IPS-15b (cell line): ENCODE results near the gene TNFRSF11A.

Source experiments
- H3K27me3 ChIP-seq: one replicate; pipeline ENCODE4 v1.6.1; 2013; ENCODE audit warnings: low read length; ENCODE audit not compliant: control insufficient read depth, insufficient read depth
- H3K36me3 ChIP-seq: one replicate; pipeline ENCODE4 v1.6.1; 2013; ENCODE audit warnings: low read length; ENCODE audit not compliant: control insufficient read depth, insufficient read depth
- H3K4me1 ChIP-seq: one replicate; pipeline ENCODE4 v1.6.1; 2013; ENCODE audit warnings: mild to moderate bottlenecking, low read length; ENCODE audit not compliant: control insufficient read depth, insufficient read depth
- H3K4me3 ChIP-seq: one replicate; pipeline ENCODE4 v1.5.1; 2013; ENCODE audit warnings: low read depth, low read length
- H3K9ac ChIP-seq: one replicate; pipeline ENCODE4 v1.6.1; 2013; ENCODE audit warnings: low read depth, mild to moderate bottlenecking, low read length
- H3K9me3 ChIP-seq: one replicate; pipeline ENCODE4 v1.6.1; 2013; ENCODE audit warnings: mild to moderate bottlenecking, low read length; ENCODE audit not compliant: control insufficient read depth, insufficient read depth

TNFRSF11A gene

GRCh38 chr18:62388855-62389760 lies 64.0 kb downstream of the TNFRSF11A start:
- Histone ChIP-seq H3K27me3 (no peaks in the 10 kb centered on the region), H3K9me3 (no peaks in the 10 kb centered on the region), H3K4me3 (no peak overlapping the region), H3K36me3 (no peaks in the 10 kb centered on the region), H3K4me1 (peaks cover 8% of the 10 kb centered on the region), H3K9ac (no peak overlapping the region)

- Histone ChIP-seq H3K9ac (no peak overlapping the region), H3K9me3 (no peaks in the 10 kb centered on the region), H3K4me3 (no peak overlapping the region), H3K27me3 (no peaks in the 10 kb centered on the region), H3K36me3 (no peaks in the 10 kb centered on the region), H3K4me1 (peaks cover 8% of the 10 kb centered on the region)
Observed at GRCh38 chr18:62389761-62390481, 64.8 kb downstream of the TNFRSF11A start.

GRCh38 chr18:62394006-62394763 lies 69.1 kb downstream of the TNFRSF11A start:
- Histone ChIP-seq H3K36me3 (no peaks in the 10 kb centered on the region), H3K4me1 (no peaks in the 10 kb centered on the region), H3K9me3 (no peaks in the 10 kb centered on the region), H3K4me3 (no peak overlapping the region), H3K27me3 (no peaks in the 10 kb centered on the region), H3K9ac (no peak overlapping the region)

GRCh38 chr18:62396381-62396780 lies 71.3 kb downstream of the TNFRSF11A start:
- Histone ChIP-seq H3K27me3 (no peaks in the 10 kb centered on the region), H3K9me3 (no peaks in the 10 kb centered on the region), H3K36me3 (no peaks in the 10 kb centered on the region), H3K4me1 (no peaks in the 10 kb centered on the region), H3K9ac (no peak overlapping the region), H3K4me3 (no peak overlapping the region)

GRCh38 chr18:62396967-62397366 lies 71.9 kb downstream of the TNFRSF11A start:
- H3K9me3 ChIP-seq = no peaks in the 10 kb centered on the region
- no peak overlapping the region for H3K9ac ChIP-seq
- H3K27me3 ChIP-seq = no peaks in the 10 kb centered on the region
- H3K36me3 ChIP-seq = no peaks in the 10 kb centered on the region
- no peak overlapping the region for H3K4me3 ChIP-seq
- no peaks in the 10 kb centered on the region for H3K4me1 ChIP-seq

GRCh38 chr18:62398291-62398690 lies 73.2 kb downstream of the TNFRSF11A start:
- Histone ChIP-seq H3K36me3 (no peaks in the 10 kb centered on the region), H3K9ac (no peak overlapping the region), H3K27me3 (no peaks in the 10 kb centered on the region), H3K9me3 (no peaks in the 10 kb centered on the region), H3K4me1 (no peaks in the 10 kb centered on the region), H3K4me3 (no peak overlapping the region)

GRCh38 chr18:62399276-62399675 lies 74.2 kb downstream of the TNFRSF11A start:
- Histone ChIP-seq H3K36me3 (no peaks in the 10 kb centered on the region), H3K4me1 (no peaks in the 10 kb centered on the region), H3K9me3 (no peaks in the 10 kb centered on the region), H3K4me3 (no peak overlapping the region), H3K9ac (no peak overlapping the region), H3K27me3 (no peaks in the 10 kb centered on the region)

- Histone ChIP-seq H3K9me3 (no peaks in the 10 kb centered on the region), H3K9ac (no peak overlapping the region), H3K27me3 (no peaks in the 10 kb centered on the region), H3K4me3 (no peak overlapping the region), H3K36me3 (no peaks in the 10 kb centered on the region), H3K4me1 (no peaks in the 10 kb centered on the region)
Observed at GRCh38 chr18:62399781-62400308, 74.7 kb downstream of the TNFRSF11A start.

- Histone ChIP-seq H3K9ac (no peak overlapping the region), H3K36me3 (no peaks in the 10 kb centered on the region), H3K27me3 (no peaks in the 10 kb centered on the region), H3K4me1 (no peaks in the 10 kb centered on the region), H3K9me3 (no peaks in the 10 kb centered on the region), H3K4me3 (no peak overlapping the region)
Observed at GRCh38 chr18:62400916-62401315, 75.8 kb downstream of the TNFRSF11A start.

GRCh38 chr18:62402342-62402948 lies 77.3 kb downstream of the TNFRSF11A start:
- H3K27me3 ChIP-seq = no peaks in the 10 kb centered on the region
- no peak overlapping the region for H3K4me3 ChIP-seq
- H3K9me3 ChIP-seq = no peaks in the 10 kb centered on the region
- no peaks in the 10 kb centered on the region for H3K4me1 ChIP-seq
- no peaks in the 10 kb centered on the region for H3K36me3 ChIP-seq
- no peak overlapping the region for H3K9ac ChIP-seq

- H3K9me3 ChIP-seq = no peaks in the 10 kb centered on the region
- H3K36me3 ChIP-seq = no peaks in the 10 kb centered on the region
- H3K27me3 ChIP-seq = no peaks in the 10 kb centered on the region
- no peak overlapping the region for H3K4me3 ChIP-seq
- H3K4me1 ChIP-seq = no peaks in the 10 kb centered on the region
- H3K9ac ChIP-seq = no peak overlapping the region
Observed at GRCh38 chr18:62403120-62403519, 78.0 kb downstream of the TNFRSF11A start.
